ENCODE measurements around the gene SLC44A1. TPM values are rescaled to one million over a fixed set of nuclear protein-coding genes. Genes with fewer than 3 reads are reported as not detected.

The SLC44A1 gene
- total and polyA plus RNA-seq, 10 of the 15 experiments (the other 5 are each of a cell fraction or from before 2014, with no cell fraction given): 2.4 to 21.2 (median 12.4) TPM

DNA sequence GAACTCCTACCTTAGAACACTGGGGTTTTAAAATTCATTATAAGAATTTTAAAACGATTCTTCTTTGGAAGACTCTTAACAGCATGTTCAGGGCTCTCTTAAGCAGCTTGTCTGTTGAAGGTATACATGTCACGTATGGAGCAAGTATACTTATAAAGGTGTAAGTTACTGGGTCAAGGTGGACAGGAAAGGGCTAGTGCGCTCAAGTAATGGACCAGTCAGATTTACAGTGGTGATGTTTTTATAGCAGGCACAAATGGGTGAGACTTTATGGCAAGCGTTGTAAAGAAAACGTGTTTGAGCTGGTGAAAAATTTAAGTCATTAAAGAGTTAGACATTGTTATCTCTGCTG, 7.9 kb downstream of the SLC44A1 start:
- H3K9me3 ChIP-seq (replicated peaks; ENCODE audit: control insufficient read depth, insufficient read depth, low read length): no peaks in the 10 kb centered on the region
- in situ Hi-C loops (cut with MboI): no loop called here
- H3K9ac ChIP-seq (ENCODE audit: control insufficient read depth, insufficient read depth, low read length): no peak overlapping the region
- no peak overlapping the region for H2AFZ ChIP-seq (ENCODE audit: control insufficient read depth, low read depth, low read length)
- 89% methylated on average over 5 of the region's 5 CpGs for WGBS (ENCODE audit: insufficient coverage, insufficient replicate concordance, low lambda C conversion rate, missing lambda C conversion rate)
- H3K4me2 ChIP-seq (ENCODE audit: control insufficient read depth, insufficient read depth): no peak overlapping the region
- CTCF ChIA-PET: interaction anchor here (0.6 to 2.8 kb wide), 4 partner anchors 12 to 162 kb away, joined by 3 to 12 read pairs (median 4); no protein-coding TSS in a partner anchor
- no peak overlapping the region for H3K4me3 ChIP-seq
- RAD21 ChIA-PET (ENCODE audit: unreplicated experiment): interaction anchor here (0.8 to 1.6 kb wide), 4 partner anchors 27 to 442 kb away, joined by 3 to 6 read pairs (median 4); partner anchors contain the start of gene TMEM38B
- H3K36me3 ChIP-seq (ENCODE audit: control insufficient read depth in 2 of 2, insufficient read depth in 2 of 2, low read length in 1 of 2): no peaks in the 10 kb centered on the region
- H3K4me1 ChIP-seq (ENCODE audit: control insufficient read depth, insufficient read depth, low read length): no peaks in the 10 kb centered on the region
- SMC1A ChIA-PET (ENCODE audit: uncharacterized antibody, unreplicated experiment): interaction anchor here (1.1 to 2.2 kb wide), 3 partner anchors 10 to 385 kb away, joined by 4 to 7 read pairs (median 4); no protein-coding TSS in a partner anchor
- BruUV-seq (replicated peaks): no TSS peak
- H3K79me2 ChIP-seq (ENCODE audit: control insufficient read depth, insufficient read depth, low read length): no peaks in the 10 kb centered on the region; the same call in none of the 2 replicates
- no peak for FAIRE-seq
- H3K27me3 ChIP-seq (replicated peaks in 1 of 2; ENCODE audit: control insufficient read depth in 2 of 2, insufficient read depth in 2 of 2, low read length in 1 of 2): no peaks in the 10 kb centered on the region
- POLR2A ChIA-PET: no interaction called here
- no peaks in the 10 kb centered on the region for H4K20me1 ChIP-seq (ENCODE audit: control insufficient read depth, insufficient read depth)
- ATAC-seq: no peak
- TF ChIP-seq USF1 (IDR thresholded peaks at IDR 0.05; ENCODE audit: borderline replicate concordance, extremely low read length, insufficient read depth, low read depth, low read length) (no peak), MXI1 (IDR thresholded peaks at IDR 0.05; ENCODE audit: low read depth, low read length) (no peak), POLR2AphosphoS5 (IDR thresholded peaks at IDR 0.05; ENCODE audit: low read length) (no peak), CHD4 (IDR thresholded peaks at IDR 0.05) (no peak), SUZ12 (IDR thresholded peaks at IDR 0.05; ENCODE audit: unreplicated experiment) (no peak), ZBED1 (IDR thresholded peaks at IDR 0.05; ENCODE audit: borderline replicate concordance) (no peak), CHD2 (IDR thresholded peaks at IDR 0.05; ENCODE audit: borderline replicate concordance, low read depth, low read length) (no peak), MAX (IDR thresholded peaks at IDR 0.05; ENCODE audit: low read depth, low read length) (no peak), TCF7 (IDR thresholded peaks at IDR 0.05; ENCODE audit: borderline replicate concordance) (no peak), NBN (IDR thresholded peaks at IDR 0.05) (no peak), FOXK2 (IDR thresholded peaks at IDR 0.05) (no peak), TCF3 (IDR thresholded peaks at IDR 0.05; ENCODE audit: borderline replicate concordance, insufficient read depth, low read depth, low read length) (no peak)
- TF ChIP-seq, protein P1, sequence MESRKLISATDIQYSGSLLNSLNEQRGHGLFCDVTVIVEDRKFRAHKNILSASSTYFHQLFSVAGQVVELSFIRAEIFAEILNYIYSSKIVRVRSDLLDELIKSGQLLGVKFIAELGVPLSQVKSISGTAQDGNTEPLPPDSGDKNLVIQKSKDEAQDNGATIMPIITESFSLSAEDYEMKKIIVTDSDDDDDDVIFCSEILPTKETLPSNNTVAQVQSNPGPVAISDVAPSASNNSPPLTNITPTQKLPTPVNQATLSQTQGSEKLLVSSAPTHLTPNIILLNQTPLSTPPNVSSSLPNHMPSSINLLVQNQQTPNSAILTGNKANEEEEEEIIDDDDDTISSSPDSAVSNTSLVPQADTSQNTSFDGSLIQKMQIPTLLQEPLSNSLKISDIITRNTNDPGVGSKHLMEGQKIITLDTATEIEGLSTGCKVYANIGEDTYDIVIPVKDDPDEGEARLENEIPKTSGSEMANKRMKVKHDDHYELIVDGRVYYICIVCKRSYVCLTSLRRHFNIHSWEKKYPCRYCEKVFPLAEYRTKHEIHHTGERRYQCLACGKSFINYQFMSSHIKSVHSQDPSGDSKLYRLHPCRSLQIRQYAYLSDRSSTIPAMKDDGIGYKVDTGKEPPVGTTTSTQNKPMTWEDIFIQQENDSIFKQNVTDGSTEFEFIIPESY (IDR thresholded peaks at IDR 0.05): no peak
- TF ChIP-seq, protein P2, sequence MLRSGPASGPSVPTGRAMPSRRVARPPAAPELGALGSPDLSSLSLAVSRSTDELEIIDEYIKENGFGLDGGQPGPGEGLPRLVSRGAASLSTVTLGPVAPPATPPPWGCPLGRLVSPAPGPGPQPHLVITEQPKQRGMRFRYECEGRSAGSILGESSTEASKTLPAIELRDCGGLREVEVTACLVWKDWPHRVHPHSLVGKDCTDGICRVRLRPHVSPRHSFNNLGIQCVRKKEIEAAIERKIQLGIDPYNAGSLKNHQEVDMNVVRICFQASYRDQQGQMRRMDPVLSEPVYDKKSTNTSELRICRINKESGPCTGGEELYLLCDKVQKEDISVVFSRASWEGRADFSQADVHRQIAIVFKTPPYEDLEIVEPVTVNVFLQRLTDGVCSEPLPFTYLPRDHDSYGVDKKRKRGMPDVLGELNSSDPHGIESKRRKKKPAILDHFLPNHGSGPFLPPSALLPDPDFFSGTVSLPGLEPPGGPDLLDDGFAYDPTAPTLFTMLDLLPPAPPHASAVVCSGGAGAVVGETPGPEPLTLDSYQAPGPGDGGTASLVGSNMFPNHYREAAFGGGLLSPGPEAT (IDR thresholded peaks at IDR 0.05; ENCODE audit: low read depth): no peak
- no peak for DNase-seq (ENCODE audit: low read depth, low spot score)
- intact Hi-C loops (cut with micrococcal nuclease; ENCODE audit: unreplicated experiment): no loop called here
- H3K27ac ChIP-seq (ENCODE audit: control insufficient read depth, insufficient read depth): no peak overlapping the region

Data from GM12878 (cell line).